SU-DHL-6 (cell line): ENCODE data around the gene IFITM2.
"Not testable (repeated sequence)": the region's sequence is repeated elsewhere in the genome, so short reads cannot be mapped to it uniquely, and the experiment has no call there.

ENCODE experiments used
- H2AFZ ChIP-seq: fragments of 200-600 bp; sonication (generic); 2 replicates; pipeline ENCODE4 v1.6.1; 2014; ENCODE audit warnings: low read depth, mild to moderate bottlenecking, moderate library complexity, mixed read lengths, antibody characterized with exemption, low read length; ENCODE audit not compliant: severe bottlenecking
- H3F3A ChIP-seq: fragments of 200-600 bp; shearing (Covaris generic); 2 replicates; pipeline ENCODE4 v1.6.0; 2016; ENCODE audit warnings: antibody characterized with exemption, mild to moderate bottlenecking; ENCODE audit not compliant: insufficient read depth
- H3K27ac ChIP-seq: fragments of 200-600 bp; sonication (generic); 2 replicates; pipeline ENCODE4 v1.5.1; 2016; ENCODE audit warnings: low read depth, mild to moderate bottlenecking, low read length, moderate library complexity, mixed read lengths
- H3K27me3 ChIP-seq: fragments of 200-600 bp; sonication (generic), shearing (Covaris generic); 2 replicates; pipeline ENCODE4 v1.6.0; 2014; ENCODE audit warnings: mild to moderate bottlenecking, low read length
- H3K36me3 ChIP-seq: fragments of 200-600 bp; sonication (generic); 2 replicates; pipeline ENCODE4 v1.6.1; 2014; ENCODE audit warnings: mild to moderate bottlenecking, low read length, mixed read lengths
- H3K4me2 ChIP-seq: fragments of 300-600, 200-600 bp; shearing (Covaris generic), sonication (generic); 2 replicates; pipeline ENCODE4 v1.6.0; 2014; ENCODE audit warnings: low read length, low read depth, mild to moderate bottlenecking; ENCODE audit not compliant: poor library complexity, severe bottlenecking
- H3K4me3 ChIP-seq: fragments of 200-600 bp; sonication (generic); 2 replicates; pipeline ENCODE4 v1.5.1; 2014; ENCODE audit warnings: antibody characterized with exemption, low read length, mild to moderate bottlenecking, mixed read lengths; ENCODE audit not compliant: insufficient read depth, poor library complexity, severe bottlenecking
- H3K79me2 ChIP-seq: fragments of 200-600 bp; sonication (generic); 2 replicates; pipeline ENCODE4 v1.6.1; 2014; ENCODE audit warnings: mild to moderate bottlenecking, low read length, moderate library complexity; ENCODE audit not compliant: insufficient read depth
- H3K9ac ChIP-seq: fragments of 200-600 bp; sonication (generic); 2 replicates; pipeline ENCODE4 v1.7.0; 2014; ENCODE audit warnings: mild to moderate bottlenecking, low read length
- H3K9me2 ChIP-seq: fragments of 200-600 bp; sonication (generic); replicated peaks from 2 replicates; pipeline ENCODE4 v1.6.1; 2014; ENCODE audit warnings: low read length; ENCODE audit not compliant: insufficient read depth
- H3K9me3 ChIP-seq: fragments of 200-600 bp; sonication (generic); 2 replicates; pipeline ENCODE4 v1.6.1; 2014; ENCODE audit warnings: low read length, mixed read lengths; ENCODE audit not compliant: insufficient read depth
- H4K20me1 ChIP-seq: fragments of 200-600 bp; sonication (generic); 2 replicates; pipeline ENCODE4 v1.6.1; 2014; ENCODE audit warnings: low read depth, mild to moderate bottlenecking, antibody characterized with exemption, low read length, moderate library complexity, mixed read lengths
- CTCF ChIP-seq: fragments of 200-600 bp; sonication (generic); IDR thresholded peaks from one replicate; pipeline ENCODE4 v1.5.1; 2017; ENCODE audit warnings: antibody characterized with exemption, mild to moderate bottlenecking, low read length, moderate library complexity; ENCODE audit not compliant: insufficient read depth, poor library complexity, severe bottlenecking
- EZH2phosphoT487 ChIP-seq: fragments of 200-600 bp; sonication (generic), shearing (Covaris generic); conservative IDR thresholded peaks from 2 replicates; pipeline ENCODE4 v1.6.1; 2018; ENCODE audit warnings: mild to moderate bottlenecking, antibody characterized with exemption, low read length, moderate library complexity, mixed read lengths

Gene IFITM2

DNA sequence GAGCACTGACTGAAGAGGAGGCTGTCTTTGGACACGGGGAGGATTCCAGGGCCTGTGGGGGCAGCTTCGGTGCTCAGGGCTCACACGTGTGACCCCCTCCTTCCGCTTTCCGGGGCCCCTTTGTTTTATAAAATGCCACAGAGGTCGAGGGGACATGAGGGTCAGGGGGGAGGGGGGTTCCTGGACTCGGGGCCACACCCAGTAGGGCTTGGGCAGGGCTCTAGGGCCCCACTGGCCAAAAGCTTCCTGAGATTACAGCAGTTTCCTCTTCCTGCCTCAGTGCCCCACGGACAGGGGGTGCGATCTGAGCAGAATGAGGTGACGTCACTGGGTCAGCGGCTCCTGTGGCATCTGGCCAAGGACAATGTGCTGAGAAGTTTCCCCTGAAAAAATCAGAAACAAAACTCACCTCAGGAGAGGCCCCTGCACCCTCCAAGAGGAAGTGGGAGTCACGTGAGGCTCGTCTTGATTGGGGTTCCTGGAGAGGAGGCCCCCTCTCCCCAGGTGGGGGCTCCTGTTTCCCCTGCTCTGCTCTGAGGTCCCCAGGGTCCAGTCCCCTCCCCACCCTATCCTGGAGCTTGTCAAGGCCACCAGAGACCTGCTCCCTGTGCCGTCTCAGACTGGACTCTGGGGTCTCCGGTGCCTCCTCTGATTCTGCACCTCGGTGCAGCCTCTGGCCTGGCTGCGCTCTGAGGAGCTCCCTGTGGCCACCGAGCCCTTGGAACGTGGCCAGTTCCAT, 19.4 kb downstream of the IFITM2 start:
- peak overlapping the region; percentile 60 for H2AFZ ChIP-seq
- no peaks in the 10 kb centered on the region for H3K9me3 ChIP-seq
- no peaks in the 10 kb centered on the region for H4K20me1 ChIP-seq
- peak overlapping the region; percentile 84 for H3K27ac ChIP-seq
- H3K27me3 ChIP-seq = no peaks in the 10 kb centered on the region
- H3K4me3 ChIP-seq = no peak overlapping the region
- H3K9ac ChIP-seq = peak overlapping the region; percentile 51
- H3F3A ChIP-seq = peaks cover 25% of the 10 kb centered on the region
- H3K79me2 ChIP-seq = no peaks in the 10 kb centered on the region
- H3K9me2 ChIP-seq = no peaks in the 10 kb centered on the region
- peak overlapping the region; percentile 43 for H3K4me2 ChIP-seq
- H3K36me3 ChIP-seq = no peaks in the 10 kb centered on the region
- TF ChIP-seq CTCF (no peak), EZH2phosphoT487 (no peak)

GRCh38 chr11:327581-327923, 19.9 kb downstream of the IFITM2 start:
- Histone ChIP-seq H3K4me3 (no peak overlapping the region), H3K36me3 (no peaks in the 10 kb centered on the region), H3K79me2 (no peaks in the 10 kb centered on the region), H3K9me2 (no peaks in the 10 kb centered on the region), H3K9me3 (no peaks in the 10 kb centered on the region), H4K20me1 (no peaks in the 10 kb centered on the region), H3K27ac (peak overlapping the region; percentile 84), H3K4me2 (peak overlapping the region; percentile 43), H3K9ac (peak overlapping the region; percentile 51), H3F3A (peaks cover 25% of the 10 kb centered on the region), H3K27me3 (no peaks in the 10 kb centered on the region), H2AFZ (peak overlapping the region; percentile 60)
- no peak for TF ChIP-seq EZH2phosphoT487

DNA sequence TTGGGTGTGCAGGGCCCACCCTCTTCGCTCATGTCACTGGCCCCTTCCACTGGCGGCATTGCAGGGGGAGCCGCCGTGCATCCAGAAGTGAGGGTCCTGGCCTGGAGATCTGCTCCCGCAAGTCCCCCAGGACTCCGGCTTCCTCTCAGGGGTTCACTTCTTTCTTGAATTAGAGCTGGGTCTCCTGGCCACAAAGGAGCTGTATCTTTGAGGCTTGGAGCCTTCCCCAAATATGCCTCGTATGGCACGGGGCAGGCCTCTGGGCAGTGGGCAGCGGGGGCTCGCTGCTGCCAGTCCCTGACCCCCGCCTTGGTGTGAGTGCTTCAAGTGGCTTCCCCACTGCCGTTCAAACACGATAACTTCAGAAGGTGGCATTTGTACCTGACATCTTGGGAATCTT, 20.4 kb downstream of the IFITM2 start:
- no peak overlapping the region for H3K9ac ChIP-seq
- H4K20me1 ChIP-seq = no peaks in the 10 kb centered on the region
- no peaks in the 10 kb centered on the region for H3K27me3 ChIP-seq
- peaks cover 25% of the 10 kb centered on the region for H3F3A ChIP-seq
- no peaks in the 10 kb centered on the region for H3K9me3 ChIP-seq
- TF ChIP-seq CTCF (no peak), EZH2phosphoT487 (no peak)
- H3K4me2 ChIP-seq = no peak overlapping the region
- H3K27ac ChIP-seq = peak overlapping the region; percentile 61; the same call in 1 of the 2 replicates
- H3K9me2 ChIP-seq = no peaks in the 10 kb centered on the region
- H3K4me3 ChIP-seq = no peak overlapping the region
- no peak overlapping the region for H2AFZ ChIP-seq
- H3K79me2 ChIP-seq = no peaks in the 10 kb centered on the region
- H3K36me3 ChIP-seq = no peaks in the 10 kb centered on the region

- H3K27me3 ChIP-seq, H3K9ac ChIP-seq, H3K36me3 ChIP-seq, H4K20me1 ChIP-seq, H3K9me3 ChIP-seq, H3K4me3 ChIP-seq, H3K79me2 ChIP-seq, H3K9me2 ChIP-seq, H2AFZ ChIP-seq: not testable (repeated sequence)
- H3F3A ChIP-seq = peaks cover 25% of the 10 kb centered on the region
- H3K27ac ChIP-seq = peak overlapping the region; percentile 61
- H3K4me2 ChIP-seq = peak overlapping the region; percentile 30
These were observed 21.0 kb downstream of the IFITM2 start for GRCh38 chr11:328516-329100.
